ENCODE results near the gene VWA3B. TPM values are rescaled to one million over a fixed set of nuclear protein-coding genes. Genes with fewer than 3 reads are reported as not detected.
"Not testable (repeated sequence)": the region's sequence is repeated elsewhere in the genome, so short reads cannot be mapped to it uniquely, and the experiment has no call there.

Gene VWA3B
- total RNA-seq, 2 experiments from 2014 or later = 0.43 TPM; not detected in 1

GRCh38 chr2:98252038-98252773 lies 165.2 kb downstream of the VWA3B start:
- intact Hi-C loops (cut with micrococcal nuclease) = no loop called here
- Mint-ChIP-seq H3K9me3 (peaks cover 9% of the 10 kb centered on the region), H3K27me3 (ENCODE audit: low read depth) (peaks cover 6% of the 10 kb centered on the region), H3K27ac (no peak overlapping the region), H3K4me1 (ENCODE audit: low read depth) (no peaks in the 10 kb centered on the region), H3K36me3 (ENCODE audit: low read depth) (peaks cover 1% of the 10 kb centered on the region), H3K4me3 (no peak overlapping the region)
- no peak for DNase-seq
- CTCF ChIA-PET = no interaction called here

GRCh38 chr2:98253461-98254070 lies 166.6 kb downstream of the VWA3B start:
- CTCF ChIA-PET = interaction anchor here (0.8 kb wide), 1 partner anchor 61 kb away, joined by 3 read pairs; no protein-coding TSS in a partner anchor
- Mint-ChIP-seq H3K4me3 (no peak overlapping the region), H3K4me1 (ENCODE audit: low read depth) (no peaks in the 10 kb centered on the region), H3K27ac (no peak overlapping the region), H3K36me3 (ENCODE audit: low read depth) (no peaks in the 10 kb centered on the region), H3K9me3 (peaks cover under 1% of the 10 kb centered on the region), H3K27me3 (ENCODE audit: low read depth) (peaks cover 11% of the 10 kb centered on the region)
- intact Hi-C loops (cut with micrococcal nuclease) = no loop called here
- DNase-seq = no peak

- intact Hi-C loops (cut with micrococcal nuclease) = no loop called here
- Mint-ChIP-seq H3K27ac (no peak overlapping the region), H3K4me3 (no peak overlapping the region), H3K27me3 (ENCODE audit: low read depth) (peaks cover 11% of the 10 kb centered on the region), H3K9me3 (no peaks in the 10 kb centered on the region), H3K36me3 (ENCODE audit: low read depth) (no peaks in the 10 kb centered on the region), H3K4me1 (ENCODE audit: low read depth) (no peaks in the 10 kb centered on the region)
- no peak for DNase-seq
- CTCF ChIA-PET = interaction anchor here (0.5 kb wide), 1 partner anchor 57 kb away, joined by 4 read pairs; no protein-coding TSS in a partner anchor
Observed at GRCh38 chr2:98254504-98255059, 167.6 kb downstream of the VWA3B start.

- peaks cover 3% of the 10 kb centered on the region for H3K36me3 Mint-ChIP-seq (ENCODE audit: low read depth)
- H3K27ac Mint-ChIP-seq = no peak overlapping the region
- peaks cover 20% of the 10 kb centered on the region for H3K9me3 Mint-ChIP-seq
- peaks cover 17% of the 10 kb centered on the region for H3K27me3 Mint-ChIP-seq (ENCODE audit: low read depth)
- no peaks in the 10 kb centered on the region for H3K4me1 Mint-ChIP-seq (ENCODE audit: low read depth)
- CTCF ChIA-PET = no interaction called here
- intact Hi-C loops (cut with micrococcal nuclease) = no loop called here
- no peak for DNase-seq
- H3K4me3 Mint-ChIP-seq = no peak overlapping the region
Observed at GRCh38 chr2:98258906-98259305, 171.9 kb downstream of the VWA3B start.

GRCh38 chr2:98263362-98263761 lies 176.4 kb downstream of the VWA3B start:
- H3K9me3 Mint-ChIP-seq = peaks cover 30% of the 10 kb centered on the region
- peaks cover 12% of the 10 kb centered on the region for H3K27me3 Mint-ChIP-seq (ENCODE audit: low read depth)
- DNase-seq = no peak
- intact Hi-C loops (cut with micrococcal nuclease) = no loop called here
- no peak overlapping the region for H3K27ac Mint-ChIP-seq
- CTCF ChIA-PET = no interaction called here
- no peak overlapping the region for H3K4me3 Mint-ChIP-seq
- peaks cover 3% of the 10 kb centered on the region for H3K36me3 Mint-ChIP-seq (ENCODE audit: low read depth)
- H3K4me1 Mint-ChIP-seq (ENCODE audit: low read depth) = no peaks in the 10 kb centered on the region

GRCh38 chr2:98268225-98268624 lies 181.3 kb downstream of the VWA3B start:
- CTCF ChIA-PET = interaction anchor here (3.3 kb wide), 1 partner anchor 462 kb away, joined by 16 read pairs; no protein-coding TSS in a partner anchor
- peaks cover 25% of the 10 kb centered on the region for H3K9me3 Mint-ChIP-seq
- H3K27me3 Mint-ChIP-seq (ENCODE audit: low read depth); H3K36me3 Mint-ChIP-seq (ENCODE audit: low read depth); intact Hi-C loops (cut with micrococcal nuclease); H3K27ac Mint-ChIP-seq; H3K4me1 Mint-ChIP-seq (ENCODE audit: low read depth); DNase-seq; H3K4me3 Mint-ChIP-seq: not testable (repeated sequence)

GRCh38 chr2:98269274-98269673 lies 182.3 kb downstream of the VWA3B start:
- Mint-ChIP-seq H3K27ac (no peak overlapping the region), H3K9me3 (peaks cover 15% of the 10 kb centered on the region), H3K36me3 (ENCODE audit: low read depth) (no peaks in the 10 kb centered on the region), H3K4me1 (ENCODE audit: low read depth) (no peaks in the 10 kb centered on the region), H3K27me3 (ENCODE audit: low read depth) (peaks cover 10% of the 10 kb centered on the region), H3K4me3 (no peak overlapping the region)
- CTCF ChIA-PET = interaction anchor here (0.6 to 3.3 kb wide), 8 partner anchors 36 to 528 kb away, joined by 3 to 16 read pairs (median 3); no protein-coding TSS in a partner anchor
- intact Hi-C loops (cut with micrococcal nuclease) = loop anchor here (1.0 kb wide), 2 partner anchors 463 to 559 kb away; no protein-coding TSS in a partner anchor
- DNase-seq = peak; percentile 23

GRCh38 chr2:98269830-98270229 lies 182.9 kb downstream of the VWA3B start:
- H3K36me3 Mint-ChIP-seq (ENCODE audit: low read depth) = no peaks in the 10 kb centered on the region
- intact Hi-C loops (cut with micrococcal nuclease) = loop anchor here (1.0 kb wide), 2 partner anchors 464 to 560 kb away; no protein-coding TSS in a partner anchor
- no peak overlapping the region for H3K27ac Mint-ChIP-seq
- no peak overlapping the region for H3K4me3 Mint-ChIP-seq
- peaks cover 10% of the 10 kb centered on the region for H3K9me3 Mint-ChIP-seq
- CTCF ChIA-PET = interaction anchor here (0.6 to 3.3 kb wide), 7 partner anchors 36 to 528 kb away, joined by 3 to 16 read pairs (median 3); no protein-coding TSS in a partner anchor
- H3K4me1 Mint-ChIP-seq (ENCODE audit: low read depth) = no peaks in the 10 kb centered on the region
- peaks cover 12% of the 10 kb centered on the region for H3K27me3 Mint-ChIP-seq (ENCODE audit: low read depth)
- no peak for DNase-seq

- H3K4me1 Mint-ChIP-seq (ENCODE audit: low read depth) = no peaks in the 10 kb centered on the region
- intact Hi-C loops (cut with micrococcal nuclease) = no loop called here
- no peaks in the 10 kb centered on the region for H3K36me3 Mint-ChIP-seq (ENCODE audit: low read depth)
- no peak overlapping the region for H3K4me3 Mint-ChIP-seq
- CTCF ChIA-PET = no interaction called here
- no peak overlapping the region for H3K27ac Mint-ChIP-seq
- no peak for DNase-seq
- peaks cover 23% of the 10 kb centered on the region for H3K27me3 Mint-ChIP-seq (ENCODE audit: low read depth)
- H3K9me3 Mint-ChIP-seq = no peaks in the 10 kb centered on the region
Observed at GRCh38 chr2:98277162-98277859, 190.3 kb downstream of the VWA3B start.

- DNase-seq = no peak
- no peaks in the 10 kb centered on the region for H3K36me3 Mint-ChIP-seq (ENCODE audit: low read depth)
- H3K27ac Mint-ChIP-seq = no peak overlapping the region
- peaks cover 23% of the 10 kb centered on the region for H3K27me3 Mint-ChIP-seq (ENCODE audit: low read depth)
- CTCF ChIA-PET = no interaction called here
- no peaks in the 10 kb centered on the region for H3K4me1 Mint-ChIP-seq (ENCODE audit: low read depth)
- intact Hi-C loops (cut with micrococcal nuclease) = no loop called here
- H3K4me3 Mint-ChIP-seq = no peak overlapping the region
- no peaks in the 10 kb centered on the region for H3K9me3 Mint-ChIP-seq
Observed at GRCh38 chr2:98278074-98278473, 191.1 kb downstream of the VWA3B start.

GRCh38 chr2:98280376-98281102 lies 193.6 kb downstream of the VWA3B start:
- Mint-ChIP-seq H3K4me3 (no peak overlapping the region), H3K27me3 (ENCODE audit: low read depth) (peaks cover 20% of the 10 kb centered on the region), H3K27ac (no peak overlapping the region), H3K9me3 (no peaks in the 10 kb centered on the region), H3K36me3 (ENCODE audit: low read depth) (no peaks in the 10 kb centered on the region), H3K4me1 (ENCODE audit: low read depth) (no peaks in the 10 kb centered on the region)
- CTCF ChIA-PET = interaction anchor here (0.6 kb wide), 1 partner anchor 9 kb away, joined by 3 read pairs; no protein-coding TSS in a partner anchor
- intact Hi-C loops (cut with micrococcal nuclease) = no loop called here
- no peak for DNase-seq

Measured in activated naive CD4-positive, alpha-beta T cell treated with anti-CD3 and anti-CD28 coated beads for 36 hours (primary cell).